Right forelimb (tissue), 1 donor: ENCODE measurements around the gene KCTD5.
"Not testable (repeated sequence)": the region's sequence is repeated elsewhere in the genome, so short reads cannot be mapped to it uniquely, and the experiment has no call there.

Source experiments
- DNase-seq: peaks from one replicate; pipeline ENCODE4 v3.0.0-alpha.2; 2018

KCTD5 gene

DNA sequence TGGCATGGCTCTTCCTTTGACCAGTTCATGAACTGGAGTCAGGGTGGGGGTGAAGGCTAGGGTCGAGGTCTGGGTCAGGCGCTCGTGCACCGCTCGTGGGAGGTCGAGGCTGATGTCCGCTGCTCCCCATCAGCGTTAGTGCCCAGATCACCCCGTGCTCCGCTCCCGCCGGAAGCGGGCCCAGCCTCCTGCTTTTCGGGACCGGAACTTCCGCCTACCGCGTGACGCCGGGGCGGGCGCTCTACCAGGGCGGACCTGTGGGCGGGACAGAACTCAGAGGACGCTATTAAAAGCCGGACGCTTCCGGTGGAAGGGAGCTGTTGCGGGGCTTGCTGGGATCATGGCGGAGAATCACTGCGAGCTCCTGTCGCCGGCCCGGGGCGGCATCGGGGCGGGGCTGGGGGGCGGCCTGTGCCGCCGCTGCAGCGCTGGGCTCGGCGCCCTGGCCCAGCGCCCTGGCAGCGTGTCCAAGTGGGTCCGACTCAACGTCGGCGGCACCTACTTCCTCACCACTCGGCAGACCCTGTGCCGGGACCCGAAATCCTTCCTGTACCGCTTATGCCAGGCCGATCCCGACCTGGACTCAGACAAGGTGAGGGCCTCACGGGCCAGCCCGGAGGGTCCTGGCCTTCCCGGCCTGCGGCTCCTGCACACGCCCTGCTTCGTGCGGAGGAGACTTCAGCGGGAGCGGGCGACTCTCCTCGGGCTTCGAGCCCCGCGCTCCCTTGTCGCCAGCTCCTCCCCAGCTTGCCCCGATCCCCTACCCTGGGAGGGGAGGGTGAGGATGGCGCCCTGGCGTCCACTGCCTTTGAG is at the start of gene KCTD5:
TSS of gene KCTD5 (plus strand) at position 315 of the 813 bp plus-strand sequence. CDS start at position 341, 26 bp downstream.
- peak; percentile 99 for DNase-seq

DNA sequence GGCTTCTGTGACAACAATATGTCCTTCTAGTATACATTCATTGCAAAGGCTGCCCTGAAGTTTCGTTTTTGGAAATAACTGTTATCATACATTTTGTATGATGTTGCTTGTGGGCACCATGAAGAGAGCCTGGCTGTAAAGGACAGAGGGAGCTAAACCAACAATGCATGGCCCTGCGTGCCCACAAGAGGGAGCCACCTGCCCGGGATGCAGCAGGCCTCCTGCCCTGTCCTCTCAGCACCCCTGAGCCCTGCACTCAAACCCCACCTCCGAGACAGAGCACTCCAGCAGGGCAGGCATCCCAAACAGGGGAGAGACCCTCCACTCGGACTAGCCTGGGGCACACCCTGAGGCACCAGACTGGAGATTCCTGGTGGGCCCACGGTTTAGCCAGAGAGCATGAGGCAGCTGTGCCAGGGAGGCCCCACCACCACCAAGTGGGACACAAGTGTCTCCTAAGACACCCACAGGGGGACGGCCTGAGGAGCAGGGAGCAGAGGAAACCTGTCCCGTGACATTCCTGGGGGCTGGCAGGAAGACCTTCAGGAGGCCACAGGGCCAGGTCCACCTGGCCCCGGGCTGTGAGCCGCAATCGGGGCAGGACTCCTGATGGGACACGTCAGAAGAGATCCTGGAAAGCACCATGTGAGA is 43.1 kb upstream of the KCTD5 start:
- not testable (repeated sequence) for DNase-seq

GRCh38 chr16:2639722-2640072 is 42.6 kb upstream of the KCTD5 start:
- not testable (repeated sequence) for DNase-seq

DNA sequence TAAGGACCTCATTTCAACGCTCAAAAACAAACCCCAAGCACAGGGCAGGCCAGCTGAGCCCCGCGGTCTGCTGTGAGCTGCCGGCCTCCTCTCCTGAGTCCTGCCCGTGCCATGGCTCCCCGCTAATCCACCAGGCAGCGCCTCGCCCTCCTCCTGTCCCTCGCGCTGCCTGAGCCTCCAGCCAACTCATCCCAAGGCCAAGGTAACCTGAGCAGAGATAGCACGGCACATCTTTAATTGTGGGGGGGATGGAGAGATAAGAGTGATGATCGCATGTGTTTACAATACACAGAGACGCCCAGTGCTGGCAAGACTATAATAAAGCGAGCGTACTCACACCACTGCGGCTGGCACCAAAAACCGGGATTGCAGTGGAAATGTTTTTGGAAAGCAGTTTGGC is 39.8 kb upstream of the KCTD5 start:
- DNase-seq = not testable (repeated sequence)

- DNase-seq = not testable (repeated sequence)
Observed at GRCh38 chr16:2644754-2645453, 37.4 kb upstream of the KCTD5 start.

- DNase-seq = not testable (repeated sequence)
Observed at GRCh38 chr16:2651268-2651871, 31.0 kb upstream of the KCTD5 start.

- DNase-seq = not testable (repeated sequence)
Observed at GRCh38 chr16:2653915-2654314, 28.4 kb upstream of the KCTD5 start.

- DNase-seq = not testable (repeated sequence)
Observed at GRCh38 chr16:2654949-2655348, 27.4 kb upstream of the KCTD5 start.

DNA sequence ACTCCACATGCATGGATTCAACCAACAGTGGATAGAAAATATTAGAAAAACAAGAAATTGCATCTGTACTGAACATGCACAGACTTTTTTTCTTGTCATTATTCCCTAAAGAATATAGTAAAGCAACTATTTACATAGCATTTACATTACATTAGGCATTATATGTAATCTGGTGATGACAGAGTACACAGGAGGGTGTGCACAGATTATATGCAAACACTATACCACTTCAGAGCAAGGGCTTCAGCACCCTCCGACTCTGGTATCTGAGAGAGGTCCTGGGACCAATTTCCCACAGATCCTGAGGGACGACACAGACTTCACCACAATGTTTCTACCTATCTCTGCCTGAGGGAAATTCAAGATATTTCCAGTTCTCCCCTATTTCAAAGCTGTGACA is 25.3 kb upstream of the KCTD5 start:
- DNase-seq = no peak

GRCh38 chr16:2657803-2658202 is 24.5 kb upstream of the KCTD5 start:
- not testable (repeated sequence) for DNase-seq

- DNase-seq = not testable (repeated sequence)
Observed at GRCh38 chr16:2659560-2659959, 22.8 kb upstream of the KCTD5 start.

- not testable (repeated sequence) for DNase-seq
Observed at GRCh38 chr16:2660014-2660662, 22.2 kb upstream of the KCTD5 start.

DNA sequence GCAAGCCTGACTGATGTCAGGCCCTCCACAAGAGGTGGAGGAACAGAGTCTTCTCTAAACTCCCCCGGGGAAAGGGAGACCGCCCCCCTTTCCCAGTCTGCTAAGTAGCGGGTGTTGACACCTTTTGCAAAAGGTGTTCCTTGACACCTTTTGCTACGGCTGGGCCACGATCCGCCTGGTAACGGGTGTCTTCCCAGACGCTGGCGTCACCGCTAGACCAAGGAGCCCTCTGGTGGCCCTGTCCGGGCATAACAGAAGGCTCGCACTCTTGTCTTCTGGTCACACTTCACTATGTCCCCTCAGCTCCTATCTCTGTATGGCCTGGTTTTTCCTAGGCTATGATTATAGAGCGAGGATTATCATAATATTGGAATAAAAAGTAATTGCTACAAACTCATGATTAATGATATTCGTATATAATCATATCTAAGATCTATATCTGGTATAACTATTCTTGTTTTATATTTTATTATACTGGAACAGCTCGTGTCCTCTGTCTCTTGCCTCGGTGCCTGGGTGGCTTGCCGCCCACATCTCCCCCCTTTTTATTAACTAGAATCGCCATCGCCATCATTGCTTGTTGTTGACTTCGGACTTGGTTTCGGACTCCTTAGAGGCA is 21.5 kb upstream of the KCTD5 start:
- DNase-seq = not testable (repeated sequence)

DNA sequence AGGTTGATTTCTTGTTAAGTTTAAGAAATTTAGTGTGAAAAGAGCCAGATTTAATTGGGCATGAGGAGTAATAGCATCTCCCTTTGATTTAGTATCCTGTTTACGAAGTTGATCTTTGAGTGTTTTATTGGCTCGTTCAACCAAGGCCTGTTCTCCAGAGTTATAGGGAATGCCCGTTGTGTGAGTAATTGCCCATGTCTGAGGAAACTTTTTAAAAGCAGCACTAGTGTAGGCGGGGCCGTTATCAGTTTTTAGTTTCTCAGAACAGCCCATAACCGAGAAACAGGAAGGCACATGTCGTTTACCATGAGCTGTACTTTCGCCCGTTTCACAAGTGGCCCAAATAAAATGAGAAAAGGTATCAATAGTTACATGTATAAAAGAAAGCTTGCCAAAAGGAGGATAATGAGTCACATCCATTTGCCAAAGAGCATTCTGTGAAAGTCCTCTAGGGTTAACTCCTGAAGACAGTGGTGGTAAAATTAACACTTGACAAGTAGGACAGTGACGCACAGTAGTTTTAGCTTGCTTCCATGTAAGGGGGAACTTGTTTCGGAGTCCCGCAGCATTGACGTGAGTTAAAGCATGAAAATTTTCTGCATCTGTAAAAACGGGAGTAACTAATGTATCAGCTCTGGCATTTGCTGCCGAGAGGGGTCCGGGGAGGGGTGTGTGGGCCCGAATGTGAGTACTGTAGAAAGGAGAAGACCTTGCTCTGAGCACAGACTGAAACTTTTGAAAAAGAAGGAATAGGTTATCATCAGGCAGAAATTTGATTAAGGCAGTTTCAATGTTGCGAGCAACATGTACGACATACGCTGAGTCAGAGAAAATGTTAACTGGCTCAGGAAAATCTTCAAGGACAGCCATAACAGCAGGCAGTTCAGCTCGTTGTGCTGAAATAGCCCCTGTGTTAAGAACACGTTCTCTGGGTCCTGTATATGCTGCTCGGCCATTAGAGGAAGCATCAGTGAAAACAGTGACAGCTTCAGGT is 18.5 kb upstream of the KCTD5 start:
- no peak for DNase-seq

- no peak for DNase-seq
Observed at GRCh38 chr16:2664574-2664982, 17.7 kb upstream of the KCTD5 start.

DNA sequence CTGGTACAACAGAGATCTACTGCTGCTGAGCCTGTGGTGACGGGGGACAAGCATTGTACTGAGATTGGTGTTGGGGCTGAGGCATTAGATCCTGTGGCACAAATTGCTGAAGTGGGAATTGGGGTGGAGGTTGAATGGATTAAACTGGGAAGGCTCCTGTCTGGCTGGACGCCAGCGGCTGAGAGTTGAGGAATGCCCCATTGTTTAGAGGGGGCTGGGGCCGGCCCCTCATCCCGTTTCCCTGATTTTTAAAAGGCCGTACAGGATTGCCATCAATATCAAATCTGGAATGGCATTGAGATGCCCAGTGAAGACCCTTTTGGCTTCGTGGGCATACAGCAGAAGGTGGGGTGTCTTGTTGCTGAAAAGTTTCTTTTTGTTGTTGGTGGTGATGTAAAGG is 15.7 kb upstream of the KCTD5 start:
- DNase-seq = not testable (repeated sequence)

DNA sequence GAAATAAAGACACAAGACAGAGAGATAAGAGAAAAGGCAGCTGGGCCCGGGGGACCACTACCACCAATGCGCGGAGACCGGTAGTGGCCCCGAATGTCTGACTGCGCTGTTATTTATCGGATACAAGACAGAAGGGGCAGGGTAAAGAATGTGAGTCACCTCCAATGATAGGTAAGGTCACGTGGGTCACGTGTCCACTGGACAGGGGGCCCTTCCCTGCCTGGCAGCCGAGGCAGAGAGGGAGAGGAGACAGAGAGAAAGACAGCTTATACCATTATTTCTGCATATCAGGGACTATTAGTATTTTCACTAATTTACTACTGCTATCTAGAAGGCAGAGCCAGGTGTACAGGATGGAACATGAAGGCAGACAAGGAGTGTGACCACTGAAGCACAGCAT is 12.7 kb upstream of the KCTD5 start:
- not testable (repeated sequence) for DNase-seq

- DNase-seq = peak; percentile 68
Observed at GRCh38 chr16:2670017-2670416, 12.3 kb upstream of the KCTD5 start.

DNA sequence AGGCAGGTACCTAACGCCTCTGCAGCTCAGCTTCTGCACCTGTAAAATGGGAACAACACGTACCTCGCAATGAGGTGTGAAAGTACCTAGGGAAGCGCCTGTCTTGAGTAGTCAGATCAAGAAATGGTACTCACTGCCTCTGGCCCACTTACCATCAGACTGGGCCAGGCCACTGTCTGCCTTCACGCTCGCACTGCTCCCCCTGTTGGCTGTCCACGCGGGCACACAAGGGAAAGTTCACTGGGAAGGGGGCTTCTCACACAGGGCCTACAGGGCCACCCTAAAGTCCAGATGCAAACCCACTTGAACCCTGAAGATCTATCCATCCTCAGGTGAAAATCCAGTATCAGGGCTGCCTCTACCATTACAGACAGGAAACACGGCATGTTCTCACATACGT is 11.1 kb upstream of the KCTD5 start:
- not testable (repeated sequence) for DNase-seq

- no peak for DNase-seq
Observed at GRCh38 chr16:2671741-2672140, 10.6 kb upstream of the KCTD5 start.
